Stimulated activated CD4-positive, alpha-beta T cell treated with anti-CD3 and anti-CD28 coated beads, TNF-alpha, amount 100 ng/mL, for 48 hours (primary cell): ENCODE measurements around the gene NOTCH1.

Experiments used
- DNase-seq, 3 donors: peaks; one replicate each; pipeline ENCODE4 v3.0.0-alpha.2; 2020; ENCODE audit warnings: low read depth in 3 of 3

NOTCH1 gene

DNA sequence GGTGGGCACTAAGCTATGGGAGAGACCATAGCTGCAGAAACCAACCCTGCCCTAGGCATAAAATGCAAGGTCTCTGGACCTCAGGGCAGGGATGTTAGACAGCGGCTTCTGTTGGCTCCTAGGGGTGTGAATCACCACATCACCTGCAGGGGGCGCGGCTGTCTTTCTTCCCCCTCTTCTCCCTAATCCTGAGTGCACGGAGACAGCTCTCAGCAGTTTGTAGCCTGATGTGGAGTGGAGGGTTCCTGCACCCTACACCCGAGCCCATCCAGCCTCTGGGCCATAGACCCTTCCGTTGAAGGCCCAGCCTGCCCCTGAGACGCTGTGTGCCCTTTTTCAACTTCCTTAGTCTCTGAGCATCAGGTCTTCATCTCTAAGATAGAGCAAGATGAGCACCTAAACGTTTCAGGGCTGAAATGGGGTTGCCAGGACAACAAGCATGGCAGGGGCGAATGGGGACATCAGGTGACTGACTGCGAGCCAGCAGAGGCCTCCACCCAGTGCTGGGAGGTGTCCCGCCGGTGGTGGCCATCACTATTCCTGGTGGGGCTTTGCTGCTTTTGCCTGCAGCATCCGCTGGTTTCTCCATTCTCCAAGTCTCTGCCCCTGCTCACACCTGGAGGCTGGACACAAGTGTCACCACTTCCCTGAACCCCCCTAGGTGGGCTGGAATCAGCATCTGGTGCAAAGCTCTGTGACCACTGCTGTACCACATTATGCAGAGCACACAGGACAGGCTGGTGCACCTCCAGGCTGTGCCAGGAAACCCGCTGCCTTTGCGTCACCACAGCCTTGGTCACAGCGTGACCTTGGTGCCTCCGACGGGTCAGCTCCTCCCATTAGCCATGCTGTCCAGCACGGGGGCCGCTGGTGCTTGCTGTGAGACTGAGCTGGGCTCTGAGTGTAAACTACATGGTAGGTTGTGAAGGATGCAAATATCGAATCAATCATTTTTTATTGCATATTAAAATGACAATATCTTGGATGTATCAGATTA lies 60.5 kb downstream of the NOTCH1 start:
- DNase-seq, result peak; percentile 66 to 76 (median 73)

DNA sequence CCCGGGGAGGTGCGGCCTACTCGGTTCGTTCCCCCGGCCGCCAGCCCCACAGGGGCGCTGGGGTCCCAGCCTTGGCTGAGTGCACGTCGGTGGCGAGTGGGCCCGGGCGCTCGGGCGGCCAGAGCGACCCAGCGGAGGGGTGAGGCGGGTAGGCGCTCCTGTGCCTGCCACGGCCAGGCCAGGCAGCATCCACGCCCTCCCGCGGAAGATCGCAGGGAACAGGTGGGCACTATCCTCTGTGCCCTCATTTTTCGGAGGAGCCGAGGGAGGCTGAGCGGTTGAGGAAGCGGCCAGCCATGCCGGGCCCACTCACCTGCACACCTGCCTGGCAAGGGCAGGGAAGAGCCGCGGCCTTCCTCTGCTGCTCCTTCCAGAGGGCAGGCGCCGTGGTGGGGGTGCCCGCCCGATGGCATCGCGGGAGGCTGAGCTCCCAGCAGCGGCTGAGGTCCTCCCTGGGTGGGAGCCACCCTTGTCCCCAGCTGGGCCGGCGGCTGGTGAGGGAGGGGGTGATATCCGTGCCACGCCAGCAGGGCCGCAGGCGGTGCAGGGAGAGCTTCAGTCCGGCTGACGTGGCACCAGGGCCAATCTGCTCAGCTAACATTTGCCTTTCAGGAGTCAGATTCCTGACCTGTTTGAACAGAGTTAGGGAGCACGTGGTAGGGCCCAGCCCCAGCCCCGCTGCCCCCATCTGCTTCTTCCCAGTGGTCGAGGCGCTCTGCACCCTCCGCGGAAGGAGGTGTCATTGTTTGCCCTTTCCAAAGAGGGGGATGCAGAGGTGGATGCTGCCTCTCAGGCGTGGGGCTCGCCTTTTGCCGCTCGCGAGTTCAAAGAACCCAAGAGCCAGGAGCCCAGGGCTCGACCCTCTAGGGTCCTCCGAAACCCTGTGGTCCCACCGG lies 61.4 kb downstream of the NOTCH1 start:
- DNase-seq, result no peak

DNA sequence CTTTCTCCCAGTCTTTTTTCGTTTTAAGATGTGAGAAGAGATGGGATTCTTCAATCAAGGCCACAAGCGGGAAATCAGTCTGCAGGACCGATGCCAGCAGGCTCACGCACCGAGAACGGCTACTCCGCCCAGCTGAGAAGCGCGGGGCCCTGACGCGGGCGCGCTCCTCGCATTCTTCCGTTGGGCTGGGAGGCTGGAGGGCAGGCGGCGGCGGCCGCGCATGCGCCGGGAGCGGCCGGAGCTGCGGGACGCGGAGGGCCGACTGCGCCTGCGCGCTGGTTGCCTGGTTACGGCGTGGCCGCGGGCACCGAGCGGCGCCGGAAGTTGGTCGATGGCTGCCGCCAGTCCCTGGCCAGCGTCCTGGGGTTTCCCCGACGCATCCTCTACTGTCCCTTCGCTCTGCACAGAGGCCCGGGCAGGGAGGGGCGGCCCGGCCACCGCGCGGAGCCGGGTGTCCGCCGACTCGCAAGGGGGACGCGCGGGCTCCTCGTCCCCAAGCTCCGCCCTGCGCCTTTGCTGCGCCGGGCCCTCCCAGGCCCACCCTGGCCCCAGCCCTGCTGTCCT lies 62.2 kb downstream of the NOTCH1 start:
- peak; percentile 89 to 95 (median 93) for DNase-seq

DNA sequence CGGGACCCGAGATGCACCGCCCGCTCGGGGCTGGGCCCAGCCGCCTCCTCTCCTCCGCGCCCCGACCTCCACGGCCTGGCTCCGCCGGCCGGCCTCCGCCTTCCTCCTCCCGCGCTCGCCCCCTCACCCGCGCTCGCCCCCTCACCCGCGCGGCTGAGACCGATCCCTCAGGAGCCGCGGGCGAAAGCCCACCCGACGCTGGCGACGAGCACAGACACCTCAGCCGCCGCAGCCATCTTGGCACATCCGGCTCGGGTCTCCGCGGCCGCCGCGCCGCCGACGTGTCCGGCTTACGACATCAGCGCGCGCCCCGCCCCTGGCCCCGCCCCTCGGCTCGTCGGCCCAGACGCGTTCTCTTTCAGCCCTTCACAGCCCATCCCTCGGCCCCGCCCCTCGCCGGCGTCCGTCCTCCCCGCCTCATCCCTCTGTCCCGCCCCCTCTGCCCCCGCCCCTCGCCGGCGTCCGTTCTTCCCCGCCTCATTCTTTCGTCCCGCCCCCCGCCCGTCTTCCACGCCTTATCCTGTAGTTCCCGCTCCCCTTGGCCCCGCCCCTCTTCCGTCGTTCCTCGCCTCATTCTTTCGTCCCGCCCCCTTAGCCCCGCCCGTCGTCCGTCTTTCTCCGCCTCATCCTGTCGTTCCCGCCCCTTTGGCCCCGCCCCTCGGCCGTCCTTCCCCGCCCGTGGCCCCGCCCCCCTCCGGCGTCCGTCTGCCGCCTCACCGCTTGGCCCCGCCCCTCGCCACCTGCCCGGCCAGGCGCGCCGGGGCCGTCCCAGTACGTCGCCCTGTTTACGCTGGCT lies 62.9 kb downstream of the NOTCH1 start, which contains the start of gene SEC16A:
Gene SEC16A, minus strand, starts transcription at position 248 of the 796 bp plus-strand sequence. CDS start 5,425 bp downstream, outside the sequence.
- DNase-seq, result peak; percentile 98 to 100 (median 99)

DNA sequence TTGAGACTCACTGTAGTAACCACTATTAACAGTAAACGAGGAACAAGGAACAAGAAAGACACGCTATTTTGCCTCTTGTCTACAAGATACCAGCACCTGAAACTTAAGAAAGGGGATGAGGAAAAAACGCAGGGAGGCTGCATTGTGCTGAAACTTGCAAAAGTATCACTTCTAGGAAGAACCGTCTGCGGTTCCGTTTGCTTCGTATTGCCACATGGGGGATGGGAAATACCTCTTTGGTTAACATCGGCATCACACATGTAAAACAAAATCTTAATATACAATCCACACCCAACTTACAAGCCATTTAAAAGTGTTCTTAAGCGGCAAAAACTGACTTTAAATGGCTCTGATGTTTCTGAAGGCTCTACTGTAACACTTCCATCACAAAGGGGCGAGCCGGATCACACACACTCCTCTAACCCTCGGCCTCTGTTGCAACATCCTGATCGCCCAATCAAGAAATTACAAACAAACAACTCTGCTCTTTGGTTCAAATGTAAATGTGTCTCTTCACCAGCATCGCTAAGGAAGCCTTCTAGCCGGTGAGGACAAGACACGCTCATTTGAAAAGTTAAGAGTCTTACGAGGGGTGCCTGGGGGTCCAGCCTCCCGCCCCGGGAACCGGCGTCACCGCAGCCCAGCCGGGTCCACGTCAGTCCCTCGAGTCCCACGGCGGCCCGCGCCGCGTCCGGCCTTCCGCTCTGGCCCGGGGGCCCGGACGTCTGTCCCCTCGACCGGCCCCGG lies 63.6 kb downstream of the NOTCH1 start:
- DNase-seq, result no peak

DNA sequence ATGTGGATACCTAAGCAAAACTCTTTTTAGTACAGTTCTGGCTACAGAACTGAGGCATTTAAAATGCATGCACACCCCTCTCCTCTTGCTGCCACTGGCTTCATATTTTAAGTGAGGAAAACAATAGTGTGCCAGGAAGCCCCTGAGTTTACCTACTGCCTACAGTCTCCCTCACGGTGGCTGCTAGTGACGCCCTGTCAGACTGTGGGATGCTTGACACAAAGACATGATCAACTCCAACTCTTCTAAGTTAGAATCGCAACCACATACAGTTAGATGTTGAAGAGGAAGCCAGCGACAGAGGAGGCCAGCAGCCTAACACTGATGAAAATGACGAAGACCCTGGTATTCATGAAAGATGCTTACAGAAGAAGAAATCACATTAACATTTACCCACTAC lies 64.3 kb downstream of the NOTCH1 start:
- DNase-seq, result no peak

DNA sequence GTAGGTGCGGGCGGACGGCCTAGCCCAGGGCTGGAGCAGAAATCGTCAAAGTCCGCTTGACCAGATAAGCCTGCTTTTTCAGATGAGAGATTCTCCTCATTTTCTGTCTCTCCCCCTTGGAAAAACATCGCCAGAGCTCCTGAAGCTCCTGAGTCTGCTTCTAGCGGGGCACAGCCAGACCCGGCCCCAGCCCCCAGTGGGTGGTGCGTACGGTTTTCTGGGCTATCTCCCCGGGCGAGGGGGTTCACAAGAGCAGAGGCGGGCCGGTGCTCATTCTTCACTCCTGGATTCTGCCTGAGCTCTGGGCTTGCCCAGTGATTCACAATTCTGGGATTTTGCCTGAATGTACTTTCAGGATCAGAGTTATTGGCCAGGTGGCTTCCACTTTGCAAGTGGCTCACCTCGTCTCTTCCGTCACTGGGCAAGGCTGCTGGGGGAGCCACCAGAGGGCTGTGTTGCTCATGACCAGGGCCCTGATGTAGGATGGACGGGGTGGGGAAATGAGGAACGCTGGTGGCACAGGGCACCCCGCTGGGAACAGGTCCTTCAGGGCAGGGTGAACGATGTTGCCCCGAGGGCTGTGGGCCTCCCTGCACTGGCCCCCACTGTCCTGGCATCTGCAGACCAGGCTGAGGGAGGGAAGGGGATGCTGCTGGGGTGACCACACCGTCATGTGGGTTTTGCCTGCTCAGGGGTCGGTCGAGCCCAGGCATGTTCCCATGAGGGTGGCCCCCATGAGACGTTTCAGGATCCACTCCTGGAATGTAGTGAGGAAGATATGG lies 69.3 kb downstream of the NOTCH1 start:
- DNase-seq, result no peak

DNA sequence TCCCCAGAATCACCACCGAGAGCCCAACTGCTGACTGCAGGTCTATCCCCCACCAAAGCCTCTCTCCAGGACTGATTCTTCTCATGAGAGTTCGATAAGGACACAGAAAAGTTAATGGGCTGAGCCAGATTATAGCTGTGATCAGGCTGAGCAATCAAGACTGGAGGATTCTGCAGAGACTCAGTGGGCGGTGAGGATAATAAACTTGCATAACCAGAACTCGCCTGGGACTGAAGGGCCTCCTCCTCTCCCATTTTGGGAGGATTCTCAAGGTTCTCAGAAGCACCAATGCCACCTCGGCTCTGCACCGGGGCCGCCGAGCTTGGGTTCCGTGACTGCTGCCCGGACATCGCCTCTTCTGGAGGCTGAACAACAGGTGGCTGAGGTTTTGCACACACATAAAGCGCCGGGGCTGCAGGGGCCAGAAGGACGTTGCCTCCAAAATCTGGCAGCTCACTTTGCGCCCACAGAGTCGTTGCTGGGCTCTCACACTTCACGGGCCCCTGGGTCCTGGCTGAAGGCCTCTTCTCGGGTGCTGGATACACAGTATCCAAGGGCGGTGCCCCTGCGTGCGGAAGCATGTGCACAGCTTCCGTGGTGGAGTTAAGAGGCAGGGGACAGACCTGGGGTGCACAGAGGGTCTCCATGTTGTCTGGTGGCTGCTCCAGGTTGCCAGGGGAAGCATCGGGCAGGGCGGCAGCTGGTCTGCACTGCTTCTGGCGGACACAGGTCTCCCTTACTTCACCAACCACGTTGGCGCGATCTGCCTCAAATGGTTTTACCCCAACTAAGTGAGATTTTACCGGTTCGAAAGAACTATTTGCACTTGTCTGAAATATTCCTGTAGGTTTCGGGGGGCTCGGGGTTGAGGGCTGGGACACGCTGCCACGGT lies 70.6 kb downstream of the NOTCH1 start:
- no peak for DNase-seq

DNA sequence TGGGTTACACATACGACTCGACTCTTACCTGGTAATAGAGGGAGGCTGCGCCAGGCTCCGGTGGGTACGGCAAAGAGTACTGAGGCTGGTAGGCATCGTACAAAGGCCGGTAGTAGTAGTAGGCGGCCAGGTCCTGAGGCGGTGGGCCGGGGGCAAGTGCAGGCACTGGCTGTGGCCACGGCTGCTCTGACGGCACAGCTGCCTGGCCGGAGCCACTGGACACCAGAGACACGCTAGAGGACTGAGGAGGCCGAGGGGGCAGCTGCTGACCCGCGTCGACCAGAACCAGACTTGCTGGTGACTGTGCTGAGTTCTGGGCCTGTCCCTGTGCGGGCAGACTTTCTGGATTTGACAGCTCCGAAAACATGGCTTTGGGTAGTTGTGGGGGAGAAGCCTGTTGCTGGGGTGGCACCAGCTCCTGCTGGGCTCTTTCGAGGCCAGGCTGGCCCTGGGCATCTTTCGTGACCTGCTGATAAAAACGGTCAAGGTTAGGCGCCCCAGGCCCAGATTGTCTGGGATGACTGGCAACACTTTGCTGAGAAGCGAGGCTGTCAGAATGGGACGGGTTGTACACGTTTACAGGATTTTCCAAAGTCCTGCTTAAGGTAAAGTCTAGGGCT lies 71.7 kb downstream of the NOTCH1 start:
- DNase-seq, result no peak

DNA sequence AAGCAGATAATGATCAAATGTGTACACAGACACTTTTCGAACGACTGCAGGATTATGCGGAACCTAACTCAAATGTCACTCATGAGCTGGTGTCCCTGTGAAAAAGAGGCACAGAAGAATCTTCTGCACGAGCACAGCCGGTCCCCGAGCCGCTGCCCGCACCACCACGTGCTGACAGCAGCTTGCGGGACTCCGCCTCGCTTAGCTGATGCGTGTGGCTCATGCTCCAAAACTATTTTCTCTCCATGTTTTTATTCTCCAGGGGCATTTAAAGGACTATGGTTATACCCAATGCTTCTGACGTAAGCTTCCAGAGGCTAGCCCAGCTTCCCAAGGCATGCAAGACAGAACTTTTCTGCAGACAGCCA lies 72.5 kb downstream of the NOTCH1 start:
- no peak for DNase-seq

DNA sequence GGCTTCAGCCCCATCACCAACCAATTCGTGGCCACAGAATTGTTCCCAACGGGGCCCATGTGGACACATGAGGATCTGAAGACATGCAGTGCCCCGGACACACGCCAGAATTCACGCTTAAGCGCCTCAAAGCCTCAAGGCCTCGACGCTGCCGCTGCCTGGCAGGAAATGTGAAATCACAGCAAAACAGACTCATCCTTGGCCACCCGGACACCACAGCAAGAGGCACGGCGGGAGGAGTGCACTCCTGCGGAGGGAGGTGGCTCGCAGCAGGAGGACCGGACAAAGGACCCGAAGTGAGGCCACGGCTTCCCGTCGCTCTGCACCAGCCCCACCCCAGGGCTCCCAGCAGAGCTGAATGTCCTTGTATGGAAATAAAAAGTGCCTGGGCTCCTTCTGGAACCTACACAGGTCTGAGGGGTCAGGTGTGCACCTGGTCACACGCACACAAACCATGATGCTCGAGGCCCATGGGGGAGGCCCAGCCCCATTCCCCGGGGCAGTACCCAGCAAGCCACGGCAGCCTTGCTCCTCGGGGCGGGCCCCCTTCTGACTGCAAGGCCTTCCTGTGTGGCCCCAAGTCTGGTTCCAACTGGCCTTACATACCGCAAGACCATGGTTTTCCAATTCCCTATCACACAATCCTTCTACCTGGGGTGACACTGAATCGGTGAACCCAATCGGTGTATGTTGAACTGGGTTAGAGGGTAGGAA lies 73.1 kb downstream of the NOTCH1 start:
- DNase-seq, result no peak

DNA sequence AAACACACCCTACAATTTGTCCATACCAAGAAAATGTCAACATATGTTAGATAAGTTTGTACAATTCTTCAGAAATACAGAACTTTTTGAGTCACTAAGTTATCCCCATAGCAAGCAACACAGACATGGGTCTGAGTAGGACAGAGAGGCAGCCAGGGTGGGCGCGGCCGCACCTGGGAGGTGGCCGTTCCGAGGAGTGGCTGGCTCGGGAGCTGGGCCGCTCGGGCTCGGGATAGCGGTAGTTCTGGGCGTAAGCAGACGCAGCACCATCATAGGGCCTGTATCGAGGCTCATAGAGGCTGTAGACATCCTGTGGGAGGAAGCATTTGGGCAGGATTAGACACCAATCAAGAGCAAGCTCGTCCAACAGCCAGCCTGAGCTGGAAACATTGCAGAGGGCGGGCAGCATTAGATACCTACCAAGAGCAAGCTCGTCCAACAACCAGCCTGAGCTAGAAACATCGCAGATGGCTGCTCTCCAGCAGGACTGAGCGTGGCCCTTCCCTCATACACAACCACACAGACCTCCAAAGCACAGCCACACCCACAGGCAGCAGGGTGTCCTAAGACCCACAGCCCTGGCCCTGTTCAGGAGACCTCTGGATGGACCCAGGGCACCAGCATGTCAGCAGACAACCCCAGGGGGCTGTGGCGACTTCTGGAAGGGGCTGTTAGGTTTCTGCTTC lies 73.9 kb downstream of the NOTCH1 start:
- no peak for DNase-seq

DNA sequence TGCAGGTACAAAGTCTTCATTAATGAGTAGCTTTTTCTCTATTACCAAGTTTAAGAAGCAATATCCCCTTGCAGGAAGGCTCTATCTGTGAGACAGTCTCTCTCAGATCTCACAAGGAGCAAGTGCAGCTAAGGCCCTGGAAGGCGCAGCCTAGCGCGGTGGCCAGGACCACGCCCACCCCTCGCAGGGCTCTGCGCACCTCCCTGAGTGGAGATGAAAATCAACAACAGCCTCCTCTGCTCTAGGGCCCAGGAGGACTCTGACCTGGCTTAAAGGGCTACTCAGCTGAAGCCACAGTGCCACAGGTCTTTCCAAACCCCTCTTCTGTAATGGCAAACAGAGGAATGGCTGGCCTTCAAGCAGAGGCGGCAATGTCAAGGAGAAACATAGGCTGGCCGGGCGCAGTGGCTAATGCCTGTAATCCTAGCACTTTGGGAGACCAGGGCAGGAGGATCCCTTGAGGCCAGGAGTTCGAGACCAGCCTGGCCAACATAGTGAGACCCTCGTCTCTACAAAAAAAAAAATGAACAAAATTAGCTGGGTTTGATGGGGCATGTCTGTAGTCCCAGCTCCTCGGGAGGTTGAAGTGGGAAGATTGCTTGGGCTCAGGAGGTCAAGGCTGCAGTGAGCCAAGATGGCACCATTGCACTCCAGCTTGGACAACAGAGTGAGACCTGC lies 74.9 kb downstream of the NOTCH1 start:
- no peak for DNase-seq

DNA sequence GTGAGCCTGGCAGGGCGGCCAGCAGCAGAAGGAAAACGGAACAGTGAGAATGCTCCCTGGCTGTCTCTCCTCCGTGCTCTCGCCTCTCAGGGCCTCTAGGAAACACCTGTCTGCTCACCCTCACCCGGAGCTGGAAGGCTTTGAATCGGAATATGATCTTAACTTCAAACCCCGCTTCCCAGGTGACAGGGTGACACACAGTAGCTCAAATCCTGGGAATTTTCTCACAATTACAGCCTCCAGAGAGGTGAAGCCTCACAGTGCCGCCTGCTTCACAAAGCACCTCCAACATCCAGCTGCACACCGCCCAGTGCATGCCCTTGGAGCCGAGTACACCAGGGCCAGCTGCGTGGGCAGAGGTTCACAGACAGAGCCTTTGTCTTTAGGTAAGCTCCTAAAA lies 75.5 kb downstream of the NOTCH1 start:
- DNase-seq, result no peak

DNA sequence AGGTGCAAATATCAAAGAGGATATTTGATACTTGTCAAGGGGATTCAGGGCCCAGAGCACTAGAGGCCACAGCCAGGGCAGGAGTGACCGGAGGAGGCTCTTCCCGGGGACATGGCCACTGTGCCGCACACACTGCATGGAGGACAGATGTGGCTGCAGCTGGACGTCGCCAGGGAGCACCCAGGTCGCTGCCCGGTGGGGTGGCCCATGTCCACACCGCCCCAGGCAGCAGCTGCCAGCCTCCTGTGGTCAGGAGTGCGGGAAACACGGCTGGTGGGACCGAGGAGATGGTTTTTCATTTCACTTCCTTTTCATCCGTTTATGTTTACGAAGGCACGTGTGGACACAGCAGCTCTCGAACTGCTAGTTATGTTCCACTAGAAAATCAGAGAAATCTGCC lies 78.1 kb downstream of the NOTCH1 start:
- no peak for DNase-seq

DNA sequence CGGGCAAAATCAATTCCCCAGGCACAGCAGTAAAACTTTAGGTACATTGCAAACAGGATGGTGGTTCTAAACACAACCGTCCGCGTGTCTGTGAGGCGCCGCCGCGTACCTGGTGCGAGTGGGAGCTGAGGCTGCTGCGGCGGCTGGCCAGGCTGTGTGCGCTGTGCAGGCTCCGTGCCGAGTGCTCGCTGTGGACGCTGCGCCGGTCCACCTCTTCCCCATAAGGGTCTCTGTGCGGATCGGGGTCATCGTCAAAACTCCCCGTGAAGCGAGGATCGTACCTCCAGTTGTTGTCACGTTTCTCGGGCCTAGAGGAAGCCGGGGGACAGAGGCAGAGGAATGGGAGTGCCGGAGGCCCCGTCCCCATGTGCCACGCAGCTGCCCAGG lies 79.7 kb downstream of the NOTCH1 start:
- no peak for DNase-seq
